Thyroid gland (tissue), 4 donors: Measurements from ENCODE around the gene RIMKLB.

Source experiments
- CTCF ChIP-seq, 6 experiments: fragments of 200-600 bp in 3 of 6; fragments of 450-650 bp in 3 of 6; sonication (generic) in 3 of 6; IDR thresholded peaks; one replicate each; pipeline ENCODE4 v1.5.1; 2016 to 2019; ENCODE audit warnings: antibody characterized with exemption in 6 of 6, mild to moderate bottlenecking in 2 of 6, inconsistent platforms in 1 of 6, moderate library complexity in 1 of 6
- POLR2A ChIP-seq, 2 donors: fragments of 450-650 bp; IDR thresholded peaks; one replicate each; pipeline ENCODE4 v1.6.1; 2017; ENCODE audit warnings: antibody characterized with exemption in 2 of 2, mild to moderate bottlenecking in 2 of 2, moderate library complexity in 1 of 2

GRCh38 chr12:8655421-8655820 lies 42.4 kb upstream of the RIMKLB start:
- no peak for TF ChIP-seq CTCF (IDR thresholded peaks at IDR 0.05)
- no peak for TF ChIP-seq POLR2A (IDR thresholded peaks at IDR 0.05)
